HG03558 (cell line): ENCODE data around the gene PPP1R1B.
"Not testable (repeated sequence)": the region's sequence is repeated elsewhere in the genome, so short reads cannot be mapped to it uniquely, and the experiment has no call there.

ENCODE experiments used
- ATAC-seq: cut with Tn5 transposase; IDR thresholded peaks from one replicate; pipeline ENCODE4 v1.9.1; 2021; ENCODE audit warnings: moderate number of reproducible peaks; ENCODE audit not compliant: unreplicated experiment; ENCODE audit errors: extremely low read depth

The PPP1R1B gene

GRCh38 chr17:39626171-39627046 is at the start of gene PPP1R1B:
PPP1R1B (plus strand) TSS chr17:39626952; CDS start chr17:39627393, 441 bp downstream.
- ATAC-seq, result no peak

GRCh38 chr17:39578272-39578671 is 48.5 kb upstream of the PPP1R1B start:
- no peak for ATAC-seq

GRCh38 chr17:39579318-39580081 is 47.3 kb upstream of the PPP1R1B start:
- ATAC-seq, result no peak

- no peak for ATAC-seq
Measured at GRCh38 chr17:39580082-39580468, 46.7 kb upstream of the PPP1R1B start.

GRCh38 chr17:39581071-39581758 is 45.5 kb upstream of the PPP1R1B start:
- no peak for ATAC-seq

- no peak for ATAC-seq
Measured at GRCh38 chr17:39581759-39582085, 45.0 kb upstream of the PPP1R1B start.

GRCh38 chr17:39582658-39583057 is 44.1 kb upstream of the PPP1R1B start:
- ATAC-seq, result no peak

- ATAC-seq, result not testable (repeated sequence)
Measured at GRCh38 chr17:39590180-39590579, 36.6 kb upstream of the PPP1R1B start.

GRCh38 chr17:39591958-39592954 is 34.5 kb upstream of the PPP1R1B start:
- no peak for ATAC-seq

- no peak for ATAC-seq
Measured at GRCh38 chr17:39593371-39593770, 33.4 kb upstream of the PPP1R1B start.

GRCh38 chr17:39595294-39595693 is 31.5 kb upstream of the PPP1R1B start:
- ATAC-seq, result no peak

GRCh38 chr17:39595928-39596510 is 30.7 kb upstream of the PPP1R1B start:
- no peak for ATAC-seq

- no peak for ATAC-seq
Measured at GRCh38 chr17:39596543-39597267, 30.0 kb upstream of the PPP1R1B start.

GRCh38 chr17:39597372-39598046 is 29.2 kb upstream of the PPP1R1B start:
- no peak for ATAC-seq

- no peak for ATAC-seq
Measured at GRCh38 chr17:39598047-39598481, 28.7 kb upstream of the PPP1R1B start.

GRCh38 chr17:39598630-39599003 is 28.1 kb upstream of the PPP1R1B start:
- ATAC-seq, result no peak

GRCh38 chr17:39599004-39599664 is 27.6 kb upstream of the PPP1R1B start:
- no peak for ATAC-seq
